H1 (cell line): Measurements from ENCODE around the gene CNOT3. TPM values are rescaled to one million over a fixed set of nuclear protein-coding genes. Genes with fewer than 3 reads are reported as not detected.

ENCODE experiments used
- CTCF ChIA-PET: fragments of 300-600 bp; sonication (Branson Sonifier 250); formaldehyde crosslinking; loops from one replicate; lab custom pipeline; 2021; ENCODE audit not compliant: partially characterized antibody; lab: Charles Lee
- POLR2A ChIA-PET: fragments of 300-600 bp; sonication (Branson Sonifier 250); formaldehyde crosslinking; loops from one replicate; lab custom pipeline; 2021; ENCODE audit warnings: inconsistent platforms; ENCODE audit not compliant: partially characterized antibody; lab: Charles Lee
- DNase-seq, 2 experiments: peaks; one replicate each; pipeline versions ENCODE4 v3.0.0 to v3.0.0-alpha.2; 2010 to 2022; ENCODE audit warnings: low spot score in 2 of 2, low read depth in 1 of 2, mixed read lengths in 1 of 2
- FAIRE-seq: peaks from 2 replicates; lab custom pipeline; 2011; peaks lifted over from hg19 to GRCh38; lab: Jason Lieb, UNC
- H2AFZ ChIP-seq: 2 replicates; pipeline ENCODE4 v1.8.1; 2012; ENCODE audit warnings: low read length, inconsistent platforms
- H2AK5ac ChIP-seq: 2 replicates; pipeline ENCODE4 v1.6.1; 2013; ENCODE audit warnings: low read depth, low read length
- H2BK120ac ChIP-seq: replicated peaks from 2 replicates; pipeline ENCODE3; 2013; ENCODE audit warnings: low read depth, low read length, inconsistent platforms
- H2BK12ac ChIP-seq: 2 replicates; pipeline ENCODE4 v1.6.1; 2013; ENCODE audit warnings: low read depth, low read length
- H2BK15ac ChIP-seq: 2 replicates; pipeline ENCODE4 v1.6.1; 2013; ENCODE audit warnings: low read length
- H2BK20ac ChIP-seq: 2 replicates; pipeline ENCODE4 v1.6.1; 2013; ENCODE audit warnings: low read length
- H2BK5ac ChIP-seq: 2 replicates; pipeline ENCODE4 v1.6.1; 2013; ENCODE audit warnings: low read depth, low read length
- H3K14ac ChIP-seq: 2 replicates; pipeline ENCODE4 v1.6.1; 2013; ENCODE audit warnings: inconsistent platforms; ENCODE audit not compliant: insufficient read length
- H3K18ac ChIP-seq: 2 replicates; pipeline ENCODE4 v1.6.1; 2013; ENCODE audit warnings: low read length; ENCODE audit errors: extremely low read depth
- H3K23ac ChIP-seq: 2 replicates; pipeline ENCODE4 v1.6.1; 2013; ENCODE audit warnings: inconsistent platforms; ENCODE audit not compliant: insufficient read length
- H3K23me2 ChIP-seq: 2 replicates; pipeline ENCODE4 v1.6.1; 2013; ENCODE audit warnings: low read depth, low read length
- H3K27ac ChIP-seq: 2 replicates; pipeline ENCODE4 v1.6.1; 2011; ENCODE audit warnings: low read depth, low read length, inconsistent platforms
- H3K27me3 ChIP-seq, 4 experiments: replicated peaks in 1 of 4; 1 replicate in 1 of 4; 2 replicates in 3 of 4; pipeline versions ENCODE4 v1.6.1 to v1.8.1; 2011 to 2013; ENCODE audit warnings: low read length in 3 of 4, mild to moderate bottlenecking in 3 of 4, inconsistent platforms in 2 of 4, mixed read lengths in 2 of 4, moderate library complexity in 1 of 4; ENCODE audit not compliant: control insufficient read depth in 3 of 4, insufficient read depth in 3 of 4; ENCODE audit errors: extremely low read depth in 1 of 4
- H3K36me3 ChIP-seq, 4 experiments: 2 replicates each; pipeline versions ENCODE4 v1.6.1 to v1.8.1; 2011 to 2013; ENCODE audit warnings: mild to moderate bottlenecking in 4 of 4, low read length in 3 of 4, moderate library complexity in 2 of 4, control low read depth in 1 of 4, inconsistent platforms in 1 of 4; ENCODE audit not compliant: insufficient read depth in 4 of 4, control insufficient read depth in 2 of 4
- H3K4ac ChIP-seq: replicated peaks from 2 replicates; pipeline ENCODE3; 2013; ENCODE audit warnings: low read length, low read depth, mixed read lengths, inconsistent platforms; ENCODE audit not compliant: insufficient read length
- H3K4me1 ChIP-seq, 4 experiments: replicated peaks in 1 of 4; 1 replicate in 1 of 4; 2 replicates in 3 of 4; pipeline versions ENCODE4 v1.6.1 to v1.8.1; 2011 to 2013; ENCODE audit warnings: low read length in 3 of 4, inconsistent platforms in 2 of 4, mixed read lengths in 1 of 4; ENCODE audit not compliant: insufficient read depth in 4 of 4, control insufficient read depth in 3 of 4
- H3K4me2 ChIP-seq, 2 experiments: 2 replicates each; pipeline versions ENCODE4 v1.6.1 to v1.8.1; 2011 to 2013; ENCODE audit warnings: low read depth in 2 of 2, low read length in 2 of 2, control low read depth in 1 of 2, inconsistent platforms in 1 of 2, mild to moderate bottlenecking in 1 of 2; ENCODE audit not compliant: insufficient read depth in 1 of 2
- H3K4me3 ChIP-seq, 4 experiments: fragments of 200-600, 300-600 bp in 1 of 4; sonication (generic), shearing (Covaris generic), sonication (Bioruptor Twin) in 1 of 4; 2 replicates each; pipeline versions ENCODE4 v1.5.1 to v1.8.1; 2011 to 2016; ENCODE audit warnings: low read length in 4 of 4, low read depth in 3 of 4, control low read depth in 2 of 4, inconsistent platforms in 2 of 4, mild to moderate bottlenecking in 2 of 4, mixed read lengths in 1 of 4, moderate library complexity in 1 of 4; ENCODE audit not compliant: insufficient read depth in 2 of 4; ENCODE audit errors: extremely low read depth in 1 of 4
- H3K56ac ChIP-seq: replicated peaks from 2 replicates; pipeline ENCODE3; 2013; ENCODE audit warnings: low read depth, mild to moderate bottlenecking, mixed read lengths, low read length, inconsistent platforms; ENCODE audit not compliant: insufficient read length
- H3K79me1 ChIP-seq: 2 replicates; pipeline ENCODE4 v1.6.1; 2013; ENCODE audit warnings: low read depth, low read length, control low read depth
- H3K79me2 ChIP-seq, 2 experiments: 2 replicates each; pipeline versions ENCODE4 v1.6.1 to v1.8.1; 2012 to 2013; ENCODE audit warnings: low read length in 2 of 2, mild to moderate bottlenecking in 2 of 2, inconsistent platforms in 1 of 2; ENCODE audit not compliant: insufficient read depth in 2 of 2, control insufficient read depth in 1 of 2
- H3K9ac ChIP-seq, 4 experiments: replicated peaks in 1 of 4; 1 replicate in 1 of 4; 2 replicates in 3 of 4; pipeline versions ENCODE4 v1.6.1 to v1.8.1; 2011 to 2013; ENCODE audit warnings: low read depth in 3 of 4, low read length in 3 of 4, control low read depth in 2 of 4, mild to moderate bottlenecking in 2 of 4, moderate library complexity in 2 of 4, inconsistent platforms in 1 of 4; ENCODE audit errors: extremely low read depth in 1 of 4
- H3K9me3 ChIP-seq, 2 experiments: 2 replicates each; pipeline versions ENCODE4 v1.6.1 to v1.8.1; 2012 to 2013; ENCODE audit warnings: mild to moderate bottlenecking in 2 of 2, moderate library complexity in 2 of 2, control low read depth in 1 of 2, inconsistent platforms in 1 of 2, low read depth in 1 of 2, low read length in 1 of 2, mixed read lengths in 1 of 2; ENCODE audit not compliant: insufficient read depth in 2 of 2
- H4K20me1 ChIP-seq, 2 experiments: replicated peaks in 1 of 2; 2 replicates each; pipeline versions ENCODE3 to v1.8.1; 2011 to 2013; ENCODE audit warnings: inconsistent platforms in 2 of 2, low read length in 2 of 2, mild to moderate bottlenecking in 1 of 2; ENCODE audit not compliant: insufficient read depth in 2 of 2, control insufficient read depth in 1 of 2
- H4K5ac ChIP-seq: 2 replicates; pipeline ENCODE4 v1.6.1; 2013; ENCODE audit warnings: low read length, low read depth, mixed read lengths, inconsistent platforms; ENCODE audit not compliant: insufficient read length
- H4K8ac ChIP-seq: 2 replicates; pipeline ENCODE4 v1.8.0; 2013; ENCODE audit warnings: mild to moderate bottlenecking, moderate library complexity, low read length, inconsistent platforms; ENCODE audit not compliant: insufficient read depth; ENCODE audit errors: extremely low read depth
- H4K91ac ChIP-seq: replicated peaks from 2 replicates; pipeline ENCODE3; 2013; ENCODE audit warnings: low read length, mixed read lengths, inconsistent platforms; ENCODE audit not compliant: insufficient read length
- ATF3 ChIP-seq: IDR thresholded peaks from 2 replicates; pipeline ENCODE4 v1.6.1; 2011; ENCODE audit warnings: low read depth, mild to moderate bottlenecking, low read length; ENCODE audit not compliant: insufficient read depth
- BRCA1 ChIP-seq: IDR thresholded peaks from 2 replicates; pipeline ENCODE4 v1.6.1; 2012; ENCODE audit warnings: low read depth, low read length, improper control_type of control experiment
- HDAC6 ChIP-seq: IDR thresholded peaks from one replicate; pipeline ENCODE4 v1.7.1; 2012; ENCODE audit warnings: low read depth, mild to moderate bottlenecking, inconsistent platforms, low read length, moderate library complexity
- RNF2 ChIP-seq: fragments of 200-900, 300-1000 bp; sonication (generic); IDR thresholded peaks from 2 replicates; pipeline ENCODE4 v1.7.1; 2016; ENCODE audit warnings: borderline replicate concordance, low read depth, mild to moderate bottlenecking, antibody characterized with exemption, low read length; ENCODE audit not compliant: poor library complexity, severe bottlenecking; ENCODE audit errors: missing control alignments
- SRF ChIP-seq: IDR thresholded peaks from 2 replicates; pipeline ENCODE4 v1.6.1; 2011; ENCODE audit warnings: mild to moderate bottlenecking, low read depth, low read length, moderate library complexity
- SUZ12 ChIP-seq: fragments of 200-600 bp; sonication (generic); IDR thresholded peaks from 2 replicates; pipeline ENCODE4 v1.6.1; 2012; ENCODE audit warnings: mild to moderate bottlenecking, inconsistent platforms, low read length, moderate library complexity, mixed read lengths
- TAF1 ChIP-seq: IDR thresholded peaks from 2 replicates; pipeline ENCODE4 v1.6.1; 2011; ENCODE audit warnings: mild to moderate bottlenecking, low read depth, low read length
- TBP ChIP-seq: IDR thresholded peaks from 2 replicates; pipeline ENCODE4 v1.6.1; 2011; ENCODE audit warnings: low read depth, low read length, improper control_type of control experiment
- WGBS, 2 experiments: shearing (Covaris generic) in 1 of 2; methylation state at CpG; one replicate each; pipeline versions ENCODE4 v1.1.6 to v1.1.7; 2013 to 2015; ENCODE audit warnings: low lambda C conversion rate in 2 of 2, mixed read lengths in 2 of 2, inconsistent platforms in 1 of 2, low coverage in 1 of 2, missing lambda C conversion rate in 1 of 2; ENCODE audit not compliant: insufficient replicate concordance in 2 of 2, insufficient coverage in 1 of 2, insufficient read length in 1 of 2; ENCODE audit errors: extremely low coverage in 1 of 2, missing lambda C conversion rate in 1 of 2; 5-methylcytosine and 5-hydroxymethylcytosine counted together
- polyA plus RNA-seq, 7 experiments: library from polyadenylated mRNA; depleted of rRNA in 3 of 7; stranded (reverse) in 5 of 7; unstranded in 2 of 7; fragments of >200 nt in 5 of 7; fragments of 200-250 nt in 2 of 7; gene quantifications; 1 replicate in 5 of 7; 2 replicates in 1 of 7; 4 replicates in 1 of 7; pipeline versions ENCODE4 v1.2.1 to v1.2.3, GENCODE V29; 2011 to 2013; ENCODE audit warnings: missing spikeins in 2 of 7, mixed read lengths in 2 of 7
- total RNA-seq: library from RNA; stranded (reverse); fragmentation: NEBNext Ultra II Directional; extraction: Animal tissue kit (Norgen Biotek cat#: 25700); gene quantifications from 2 replicates; pipeline ENCODE4 v1.2.1, GENCODE V29; 2021

Gene CNOT3
- total and polyA plus RNA-seq, 2 of the 8 experiments (the other 6 are each of a cell fraction or from before 2014, with no cell fraction given): 21.2 to 86.4 TPM

GRCh38 chr19:54180691-54181091 lies 43.1 kb downstream of the CNOT3 start:
- POLR2A ChIA-PET: interaction anchor here (1.2 to 28.7 kb wide), 3 partner anchors 8 to 27 kb away, joined by 4 to 909 read pairs (median 23); partner anchors contain the start of genes MBOAT7 and RPS9

More at GRCh38 chr19:54180691-54181091, 43.1 kb downstream of the CNOT3 start:
- no peaks in the 10 kb centered on the region for H3K27me3 ChIP-seq
- no peak overlapping the region for H3K23ac ChIP-seq
- peaks cover 10 to 15% of the 10 kb centered on the region in 2 experiments for H4K20me1 ChIP-seq
- no peak overlapping the region for H3K14ac ChIP-seq
- no peak overlapping the region; a peak in 1 of 7 replicates for H3K9ac ChIP-seq
- H2AK5ac ChIP-seq: no peak overlapping the region
- TF ChIP-seq ATF3 (no peak), TAF1 (no peak), TBP (no peak), HDAC6 (no peak), SUZ12 (no peak), BRCA1 (no peak), RNF2 (no peak), SRF (no peak)
- TF ChIP-seq, all 59 proteins: peak for 0
- Histone ChIP-seq H4K5ac (no peak overlapping the region), H2BK20ac (no peak overlapping the region), H2BK15ac (no peak overlapping the region), H3K4me3 (no peak overlapping the region), H3K4ac (no peak overlapping the region), H2BK5ac (no peak overlapping the region), H3K18ac (no peak overlapping the region), H2AFZ (no peak overlapping the region), H2BK120ac (no peak overlapping the region), H3K4me1 (peaks cover 0 to 7% (median 3%) of the 10 kb centered on the region in 4 experiments; a peak in 5 of 7 replicates), H3K79me2 (no peaks in the 10 kb centered on the region), H3K56ac (no peak overlapping the region), H2BK12ac (no peak overlapping the region), H3K23me2 (no peaks in the 10 kb centered on the region; the same call in 1 of the 2 replicates), H3K9me3 (no peaks in the 10 kb centered on the region), H4K8ac (peak overlapping the region; percentile 16; the same call in 1 of the 2 replicates), H3K4me2 (no peak overlapping the region), H3K27ac (peak overlapping the region; percentile 17; the same call in 1 of the 2 replicates), H3K36me3 (peaks cover 6 to 11% (median 7%) of the 10 kb centered on the region in 4 experiments; a peak in 6 of 8 replicates), H4K91ac (no peak overlapping the region), H3K79me1 (no peaks in the 10 kb centered on the region)
- FAIRE-seq: no peak
- DNase-seq: no peak
- CTCF ChIA-PET: interaction anchor here (1.0 to 1.9 kb wide), 9 partner anchors 8 to 84 kb away, joined by 3 to 7 read pairs (median 4); partner anchors contain the start of genes LENG1 and MBOAT7
- WGBS, 2 experiments: 89% methylated on average over 1 of the region's 37 CpGs; no CpG with 5 or more reads in 1 of the 2 experiments
